HCT116 (cell line): ENCODE measurements around the gene FAM72C.
"Not testable (repeated sequence)": the region's sequence is repeated elsewhere in the genome, so short reads cannot be mapped to it uniquely, and the experiment has no call there.

Source experiments
- POLR2A ChIP-seq: IDR thresholded peaks from 2 replicates; pipeline ENCODE4 v1.7.0; 2011; ENCODE audit warnings: borderline replicate concordance; ENCODE audit not compliant: insufficient read depth, insufficient read length; ENCODE audit errors: extremely low read depth
- POLR2AphosphoS5 ChIP-seq: IDR thresholded peaks from 2 replicates; pipeline ENCODE4 v1.6.1; 2011; ENCODE audit warnings: mild to moderate bottlenecking, low read depth, low read length, moderate library complexity

- TF ChIP-seq POLR2A, POLR2AphosphoS5: not testable (repeated sequence)
Measured at GRCh38 chr1:143913705-143914104, 58.1 kb downstream of the FAM72C start.
